Activated CD4-positive, alpha-beta T cell treated with anti-CD3 and anti-CD28 coated beads for 36 hours (primary cell): Measurements from ENCODE around the gene EGLN1. TPM values are rescaled to one million over a fixed set of nuclear protein-coding genes. Genes with fewer than 3 reads are reported as not detected.

Experiments used
- ATAC-seq: fragments of 200-7000 bp; cut with Tn5 transposase; one replicate; pipeline ENCODE4 v1.10.0; 2021; ENCODE audit warnings: mild to moderate bottlenecking, moderate library complexity
- CTCF ChIA-PET: fragments of 350-600 bp; sonication (Branson Sonifier 250); formaldehyde crosslinking; loops from one replicate; lab custom pipeline; 2021; ENCODE audit warnings: antibody characterized with exemption; lab: Charles Lee
- POLR2A ChIA-PET: fragments of 350-600 bp; sonication (Branson Sonifier 250); formaldehyde crosslinking; loops from one replicate; lab custom pipeline; 2021; ENCODE audit warnings: antibody characterized with exemption, inconsistent platforms; lab: Charles Lee
- DNase-seq: peaks from one replicate; pipeline ENCODE4 v3.0.0-alpha.2; 2020
- H3K27ac Mint-ChIP-seq: one replicate; pipeline ENCODE4 v1.8.0; 2021; ENCODE audit warnings: mixed read lengths
- H3K27me3 Mint-ChIP-seq: one replicate; pipeline ENCODE4 v1.8.0; 2021; ENCODE audit warnings: mixed read lengths
- H3K36me3 Mint-ChIP-seq: one replicate; pipeline ENCODE4 v1.8.0; 2021; ENCODE audit warnings: low read depth, mixed read lengths
- H3K4me1 Mint-ChIP-seq: one replicate; pipeline ENCODE4 v1.8.0; 2021; ENCODE audit warnings: mixed read lengths
- H3K4me3 Mint-ChIP-seq: one replicate; pipeline ENCODE4 v1.8.0; 2021; ENCODE audit warnings: mild to moderate bottlenecking, moderate library complexity, mixed read lengths
- H3K9me3 Mint-ChIP-seq: one replicate; pipeline ENCODE4 v1.8.0; 2021; ENCODE audit warnings: low read depth, mixed read lengths
- intact Hi-C, 2 experiments: fragments of 100-400 bp; cut with DNase I in 1 of 2; cut with micrococcal nuclease in 1 of 2; formaldehyde crosslinking; loops; one replicate each; pipeline versions ENCODE4 v1.14.2 to v1.15.1; 2022 to 2024; cut with DNase I, micrococcal nuclease
- total RNA-seq, 2 experiments: library from RNA; stranded (reverse); gene quantifications; one replicate each; pipeline ENCODE4 v1.2.3, GENCODE V29; 2021

Gene EGLN1
- total RNA-seq, 2 experiments from 2014 or later, result 31.5 to 43.7 TPM

DNA sequence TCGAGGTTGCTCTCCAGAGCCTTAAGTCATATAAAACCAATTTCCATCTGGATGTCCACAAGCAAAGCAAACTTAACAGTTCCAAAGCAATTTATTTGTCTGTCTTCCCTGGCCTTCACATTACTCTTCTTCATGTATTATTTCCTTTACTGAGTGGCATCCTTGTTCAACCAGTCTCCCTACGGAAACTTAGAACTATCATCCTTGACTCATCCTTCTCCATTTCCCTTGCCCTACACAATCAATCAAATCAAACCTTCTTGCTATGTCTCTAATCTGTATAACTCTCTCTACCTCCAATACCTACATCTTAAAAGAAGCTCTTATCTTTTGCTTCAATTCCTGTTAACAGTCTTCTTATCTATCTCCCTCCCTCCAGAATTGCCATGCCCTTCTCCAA is 25.4 kb downstream of the EGLN1 start:
- Mint-ChIP-seq H3K4me1 (peaks cover 48% of the 10 kb centered on the region), H3K27ac (no peak overlapping the region), H3K36me3 (peaks cover 6% of the 10 kb centered on the region), H3K27me3 (no peaks in the 10 kb centered on the region), H3K9me3 (no peaks in the 10 kb centered on the region), H3K4me3 (no peak overlapping the region)
- intact Hi-C loops, result no loop called here
- POLR2A ChIA-PET, result no interaction called here
- ATAC-seq (no peak), DNase-seq (no peak)
- CTCF ChIA-PET, result no interaction called here

DNA sequence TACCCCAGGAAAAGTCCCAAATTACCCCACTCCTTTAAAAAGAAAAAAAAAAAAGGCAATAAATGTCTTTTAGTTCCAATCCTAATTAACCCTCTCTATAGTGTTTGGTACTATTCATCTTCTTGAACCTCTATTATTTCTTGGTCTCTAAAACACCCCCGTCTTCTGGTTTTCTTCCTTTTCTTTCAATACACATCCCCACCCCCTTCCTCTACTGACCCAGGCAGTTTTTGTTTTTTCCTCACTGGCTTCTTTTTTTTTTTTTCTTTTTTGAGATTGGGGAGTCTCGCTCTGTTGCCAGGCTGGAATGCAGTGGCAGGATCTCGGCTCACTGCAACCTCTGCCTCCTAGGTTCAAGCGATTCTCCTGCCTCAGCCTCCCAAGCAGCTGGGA is 26.1 kb downstream of the EGLN1 start:
- peaks cover 50% of the 10 kb centered on the region for H3K4me1 Mint-ChIP-seq
- H3K36me3 Mint-ChIP-seq, result peaks cover 6% of the 10 kb centered on the region
- DNase-seq (no peak), ATAC-seq (no peak)
- H3K4me3 Mint-ChIP-seq, result no peak overlapping the region
- H3K9me3 Mint-ChIP-seq, result no peaks in the 10 kb centered on the region
- POLR2A ChIA-PET, result no interaction called here
- intact Hi-C loops, result no loop called here
- CTCF ChIA-PET, result no interaction called here
- H3K27ac Mint-ChIP-seq, result no peak overlapping the region
- no peaks in the 10 kb centered on the region for H3K27me3 Mint-ChIP-seq

DNA sequence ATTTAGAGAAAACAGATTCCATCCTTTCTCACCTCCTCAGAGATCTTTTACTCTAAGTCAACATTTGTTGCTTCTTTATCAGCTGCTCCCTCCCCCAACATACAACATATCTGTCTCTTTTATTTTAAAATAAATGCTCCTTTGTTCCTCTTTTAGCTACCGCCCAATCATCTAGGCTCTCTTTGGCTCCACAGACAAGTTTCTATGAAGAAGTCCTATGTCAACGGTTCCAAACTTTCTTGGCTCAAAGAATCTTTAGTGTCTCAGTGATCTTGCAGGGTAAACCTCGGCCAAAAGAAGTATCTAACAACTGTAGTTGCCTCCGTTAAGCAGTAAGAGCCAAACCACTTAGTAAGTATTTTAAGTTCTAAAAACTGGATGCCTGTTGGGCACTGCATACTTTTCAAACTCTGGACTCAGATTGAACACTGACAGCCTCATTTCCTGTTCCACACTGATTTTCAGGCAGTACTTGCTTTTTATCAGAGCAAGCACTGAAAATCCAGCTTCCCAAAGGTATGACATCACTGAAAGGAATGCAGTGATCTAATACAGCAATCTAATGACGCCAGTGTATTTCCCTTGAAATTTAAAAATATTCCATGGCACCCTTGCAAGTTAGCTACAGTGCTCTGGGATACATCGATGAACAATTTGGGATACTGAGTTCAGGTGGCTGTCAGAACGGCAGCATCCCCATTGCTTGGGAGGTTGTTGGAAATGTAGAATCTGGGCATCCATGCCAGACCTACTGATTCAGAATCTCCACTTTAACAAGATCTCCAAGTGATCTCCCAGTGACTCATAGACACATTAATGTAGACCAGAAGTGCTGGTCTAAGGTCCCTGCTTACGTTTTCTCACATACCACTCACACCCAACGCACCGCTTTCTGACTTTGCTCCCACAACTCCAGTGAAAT is 26.8 kb downstream of the EGLN1 start:
- Mint-ChIP-seq H3K9me3 (no peaks in the 10 kb centered on the region), H3K4me1 (peaks cover 54% of the 10 kb centered on the region), H3K27ac (no peak overlapping the region), H3K4me3 (no peak overlapping the region), H3K36me3 (peaks cover 5% of the 10 kb centered on the region), H3K27me3 (no peaks in the 10 kb centered on the region)
- DNase-seq, result no peak
- CTCF ChIA-PET, result interaction anchor here (0.5 kb wide), 1 partner anchor 98 kb away, joined by 4 read pairs; no protein-coding TSS in a partner anchor
- POLR2A ChIA-PET, result no interaction called here
- no peak for ATAC-seq
- intact Hi-C loops, result no loop called here

DNA sequence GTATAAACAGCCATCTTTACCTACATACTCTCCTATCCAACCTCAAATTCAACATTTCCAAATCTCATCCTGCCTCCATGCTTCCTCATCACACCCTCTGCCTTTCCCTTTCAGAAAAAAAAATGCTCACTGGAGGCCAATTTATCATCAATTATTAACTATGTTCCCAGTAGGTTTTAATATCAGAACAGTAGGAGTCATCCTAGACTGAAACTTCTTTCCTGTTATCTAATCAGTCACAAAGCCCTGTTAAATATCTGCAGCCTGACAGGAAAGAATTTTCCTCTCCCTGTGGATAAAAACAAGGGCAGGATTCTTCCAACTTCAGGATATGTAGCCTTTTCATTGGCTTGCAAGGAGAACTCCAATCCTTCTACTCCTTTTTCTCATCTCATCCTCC is 28.4 kb downstream of the EGLN1 start:
- Mint-ChIP-seq H3K36me3 (peaks cover 7% of the 10 kb centered on the region), H3K27me3 (no peaks in the 10 kb centered on the region), H3K4me1 (peaks cover 57% of the 10 kb centered on the region), H3K9me3 (no peaks in the 10 kb centered on the region), H3K4me3 (no peak overlapping the region), H3K27ac (no peak overlapping the region)
- ATAC-seq, result no peak
- ChIA-PET CTCF (interaction anchor here (0.7 to 1.9 kb wide), 4 partner anchors 10 to 1862 kb away, joined by 3 to 6 read pairs (median 4); partner anchors contain the start of gene EXOC8), POLR2A (no interaction called here)
- no peak for DNase-seq
- intact Hi-C loops, result no loop called here

DNA sequence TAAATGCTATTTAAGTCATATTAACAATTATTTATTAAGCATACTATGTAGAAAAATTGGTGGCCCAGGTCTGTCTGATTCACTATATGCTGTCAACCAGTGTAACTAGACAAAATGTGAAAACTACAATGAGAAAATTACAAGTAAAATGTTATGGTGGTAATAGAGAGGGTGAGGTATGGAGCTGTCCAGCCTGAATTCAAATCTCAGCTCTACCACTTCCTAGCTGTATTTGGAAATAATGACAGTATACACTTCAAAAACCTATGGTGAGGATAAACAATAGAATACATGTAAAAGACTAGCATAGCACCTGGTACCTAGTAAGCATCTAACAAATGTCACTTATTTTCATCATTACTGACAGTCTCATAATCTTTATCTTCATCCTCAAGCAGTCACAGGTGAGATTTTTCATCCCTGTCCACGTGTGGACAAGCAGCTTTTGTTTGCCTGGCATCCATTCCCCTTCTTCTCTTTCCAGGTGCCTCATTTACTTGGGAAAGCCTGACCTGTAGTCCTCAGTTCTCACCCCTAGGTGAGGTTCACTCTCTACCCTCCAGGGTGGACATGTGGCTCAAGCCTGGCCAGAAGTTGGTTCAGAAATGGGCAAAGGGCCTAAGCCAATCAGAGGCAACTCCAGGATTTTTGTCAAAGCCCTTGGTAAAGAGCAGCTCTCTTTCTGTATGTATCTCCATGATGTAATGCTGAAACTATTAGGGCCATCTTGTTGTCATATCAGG is 29.5 kb downstream of the EGLN1 start:
- ChIA-PET POLR2A (no interaction called here), CTCF (interaction anchor here (0.6 to 1.9 kb wide), 5 partner anchors 12 to 166 kb away, joined by 3 to 6 read pairs (median 4); partner anchors contain the start of gene EXOC8)
- intact Hi-C loops, result no loop called here
- Mint-ChIP-seq H3K36me3 (peaks cover 7% of the 10 kb centered on the region), H3K4me3 (no peak overlapping the region), H3K27ac (no peak overlapping the region), H3K4me1 (peaks cover 61% of the 10 kb centered on the region), H3K9me3 (no peaks in the 10 kb centered on the region), H3K27me3 (no peaks in the 10 kb centered on the region)
- ATAC-seq (no peak), DNase-seq (no peak)

DNA sequence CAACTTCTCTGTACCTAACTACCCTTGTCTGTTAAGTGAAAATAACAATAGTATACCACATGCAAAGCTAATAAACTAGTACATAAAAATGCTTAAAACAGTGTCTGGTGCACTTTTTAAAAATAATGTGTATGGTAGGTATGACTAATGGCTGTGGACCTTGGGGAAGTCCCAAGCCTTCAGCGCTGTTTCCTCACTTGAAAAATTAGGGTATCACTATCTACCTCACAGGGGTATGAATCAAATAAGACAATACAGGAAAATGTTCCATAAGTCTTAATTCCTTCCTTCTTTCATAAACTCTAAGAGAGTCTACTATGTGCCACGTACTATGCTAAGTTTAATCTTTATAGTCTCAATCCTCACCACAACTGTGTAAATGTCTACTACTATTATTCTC is 32.0 kb downstream of the EGLN1 start:
- DNase-seq (peak; percentile 48), ATAC-seq (peak; percentile 79)
- Mint-ChIP-seq H3K4me3 (no peak overlapping the region), H3K27me3 (no peaks in the 10 kb centered on the region), H3K36me3 (peaks cover 7% of the 10 kb centered on the region), H3K9me3 (no peaks in the 10 kb centered on the region), H3K4me1 (peaks cover 49% of the 10 kb centered on the region), H3K27ac (peak overlapping the region; percentile 75)
- POLR2A ChIA-PET, result no interaction called here
- CTCF ChIA-PET, result no interaction called here
- intact Hi-C loops, result loop anchor here in 1 of 2 experiments (2.0 kb wide), 1 partner anchor 31 kb away; no protein-coding TSS in a partner anchor

DNA sequence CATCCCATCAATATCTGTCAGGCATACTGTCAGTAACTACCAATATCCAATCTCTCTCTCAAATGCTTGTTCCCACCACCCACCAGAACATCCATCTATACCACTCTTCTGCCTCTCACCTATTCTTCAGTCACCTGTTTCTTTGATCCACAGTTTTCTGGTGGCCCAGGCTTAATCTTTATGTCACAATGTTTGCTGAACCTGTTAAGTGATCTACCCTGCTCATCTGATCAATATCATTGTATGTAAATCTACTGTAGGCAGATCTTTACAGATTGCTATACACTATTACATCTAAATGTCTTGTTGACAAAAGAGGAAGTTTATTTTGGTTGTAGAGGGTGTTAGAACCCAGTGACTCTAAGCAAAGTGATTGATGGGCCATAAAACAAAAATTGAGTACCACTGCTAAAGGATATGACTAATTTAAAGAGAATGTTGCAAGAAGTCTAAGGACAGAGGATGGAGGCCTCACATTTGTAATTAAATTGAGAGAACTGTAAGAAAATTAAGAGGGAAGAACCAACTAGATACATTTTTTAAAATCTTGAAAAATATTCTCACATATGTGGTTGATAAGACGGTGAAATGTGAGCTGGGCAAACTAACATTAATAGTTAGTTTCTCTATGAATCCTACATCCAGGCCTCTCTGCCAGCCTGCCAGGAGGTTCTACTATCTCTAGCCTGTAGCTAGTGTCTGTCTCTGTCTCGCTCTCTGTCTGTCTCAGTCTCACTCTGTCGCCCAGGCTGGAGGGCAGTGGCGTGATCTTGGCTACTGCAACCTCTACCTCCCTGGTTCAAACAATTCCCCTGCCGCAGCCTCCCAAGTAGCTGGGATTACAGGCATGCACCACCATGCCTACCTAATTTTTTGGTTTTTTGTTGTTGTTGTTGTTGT is 34.1 kb downstream of the EGLN1 start:
- ATAC-seq, result peak; percentile 59
- Mint-ChIP-seq H3K27me3 (no peaks in the 10 kb centered on the region), H3K36me3 (peaks cover 7% of the 10 kb centered on the region), H3K4me3 (no peak overlapping the region), H3K27ac (peak overlapping the region; percentile 72), H3K4me1 (peaks cover 41% of the 10 kb centered on the region), H3K9me3 (no peaks in the 10 kb centered on the region)
- DNase-seq, result peak; percentile 7
- intact Hi-C loops, result no loop called here
- CTCF ChIA-PET, result interaction anchor here (0.6 to 1.1 kb wide), 2 partner anchors 33 to 163 kb away, joined by 3 read pairs; no protein-coding TSS in a partner anchor
- POLR2A ChIA-PET, result no interaction called here

DNA sequence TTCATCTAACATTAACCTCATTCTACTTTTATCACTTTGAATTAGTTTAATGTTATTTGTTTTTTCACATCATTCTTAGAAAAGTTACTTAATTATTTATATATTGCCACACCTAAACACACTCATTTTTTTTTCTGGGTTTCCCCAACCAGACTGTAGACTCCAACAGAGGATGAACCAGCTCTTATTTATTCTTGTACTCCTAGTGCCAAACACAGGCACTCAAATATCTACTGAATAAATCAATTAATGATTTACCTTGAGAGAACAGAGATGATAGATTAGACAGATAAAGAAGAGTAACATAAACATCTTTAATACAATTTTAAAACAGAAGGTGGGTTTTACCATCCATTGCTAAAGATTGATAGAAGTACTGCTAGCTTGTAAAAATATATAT is 35.6 kb downstream of the EGLN1 start:
- intact Hi-C loops, result no loop called here
- Mint-ChIP-seq H3K36me3 (peaks cover 7% of the 10 kb centered on the region), H3K4me1 (peaks cover 43% of the 10 kb centered on the region), H3K4me3 (no peak overlapping the region), H3K9me3 (no peaks in the 10 kb centered on the region), H3K27me3 (no peaks in the 10 kb centered on the region), H3K27ac (no peak overlapping the region)
- CTCF ChIA-PET, result interaction anchor here (1.3 kb wide), 1 partner anchor 17 kb away, joined by 3 read pairs; no protein-coding TSS in a partner anchor
- DNase-seq (no peak), ATAC-seq (no peak)
- POLR2A ChIA-PET, result no interaction called here

DNA sequence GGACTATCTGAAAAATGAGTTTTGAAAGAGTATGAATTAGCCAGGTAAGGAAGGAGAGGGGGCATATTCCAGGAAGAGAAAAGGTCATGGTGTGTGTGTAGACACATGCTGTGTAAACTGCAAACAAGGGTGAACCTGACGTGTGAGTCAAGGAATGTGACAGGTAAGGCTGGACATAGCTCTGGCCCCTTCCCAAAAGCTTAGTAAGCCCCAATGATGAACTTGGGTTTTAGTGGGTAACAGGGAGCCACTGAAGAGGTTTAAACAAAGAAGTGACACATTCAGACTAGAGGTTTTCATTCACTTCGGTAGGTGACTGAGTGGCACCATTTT is 36.7 kb downstream of the EGLN1 start:
- H3K4me1 Mint-ChIP-seq, result peaks cover 36% of the 10 kb centered on the region
- no peak overlapping the region for H3K4me3 Mint-ChIP-seq
- ChIA-PET CTCF (interaction anchor here (1.3 kb wide), 1 partner anchor 16 kb away, joined by 3 read pairs; no protein-coding TSS in a partner anchor), POLR2A (no interaction called here)
- peaks cover 7% of the 10 kb centered on the region for H3K36me3 Mint-ChIP-seq
- intact Hi-C loops, result no loop called here
- H3K9me3 Mint-ChIP-seq, result no peaks in the 10 kb centered on the region
- DNase-seq, result no peak
- ATAC-seq, result no peak
- H3K27ac Mint-ChIP-seq, result no peak overlapping the region
- H3K27me3 Mint-ChIP-seq, result no peaks in the 10 kb centered on the region

DNA sequence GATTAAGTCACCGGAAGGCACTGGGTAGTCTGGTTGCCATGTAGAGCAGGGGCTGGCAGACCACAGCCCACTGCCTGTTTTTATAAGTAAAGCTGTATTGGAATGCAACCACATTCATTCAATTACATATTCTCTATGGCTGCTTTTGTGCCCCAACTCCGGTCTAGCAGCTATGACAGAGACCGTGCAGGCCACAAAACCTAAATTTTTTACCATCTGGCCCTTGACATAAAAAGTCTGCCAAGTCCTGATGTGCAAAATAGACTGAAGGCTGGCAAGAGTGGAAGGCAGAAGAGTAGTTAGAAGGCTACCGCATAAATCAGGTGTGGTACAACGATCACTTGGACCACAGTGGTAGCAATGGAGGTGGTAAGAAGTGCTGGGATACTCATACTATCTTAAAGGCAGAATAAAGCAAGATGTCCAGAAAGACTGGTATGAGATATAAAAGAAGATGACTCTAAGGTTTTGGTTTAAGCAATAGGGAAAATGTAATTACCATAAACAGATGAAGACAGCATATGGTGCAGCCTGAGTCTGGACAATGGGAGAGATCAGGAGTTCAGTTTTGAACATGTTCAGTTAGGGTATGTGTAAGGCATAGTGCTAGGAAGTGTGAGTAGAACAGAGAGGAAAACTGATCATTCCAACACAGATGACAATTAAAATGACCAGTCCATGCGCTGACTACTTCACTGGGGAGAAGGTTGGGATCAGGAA is 37.2 kb downstream of the EGLN1 start:
- intact Hi-C loops, result no loop called here
- POLR2A ChIA-PET, result no interaction called here
- Mint-ChIP-seq H3K27ac (no peak overlapping the region), H3K27me3 (no peaks in the 10 kb centered on the region), H3K4me1 (peaks cover 32% of the 10 kb centered on the region), H3K36me3 (peaks cover 6% of the 10 kb centered on the region), H3K4me3 (no peak overlapping the region), H3K9me3 (no peaks in the 10 kb centered on the region)
- ATAC-seq, result no peak
- no peak for DNase-seq
- CTCF ChIA-PET, result interaction anchor here (0.9 kb wide), 1 partner anchor 372 kb away, joined by 3 read pairs; no protein-coding TSS in a partner anchor
